Measurements from ENCODE around the gene GATA6. TPM values are rescaled to one million over a fixed set of nuclear protein-coding genes. Genes with fewer than 3 reads are reported as not detected.

The GATA6 gene
- total RNA-seq, 1 experiment from 2014 or later = 3.3 TPM

GRCh38 chr18:22200611-22201225, 31.3 kb downstream of the GATA6 start:
- POLR2A ChIA-PET = no interaction called here
- BruUV-seq (replicated peaks) = no TSS peak

More at GRCh38 chr18:22200611-22201225, 31.3 kb downstream of the GATA6 start:
- Histone ChIP-seq H3K36me3 (ENCODE audit: control insufficient read depth in 1 of 2, insufficient read depth in 2 of 2, low read length in 2 of 2) (peaks cover 0 to 12% of the 10 kb centered on the region in 2 experiments; a peak in 2 of 4 replicates), H2AFZ (ENCODE audit: low read depth, low read length, poor library complexity, severe bottlenecking) (no peak overlapping the region), H3K9ac (ENCODE audit: low read length) (no peak overlapping the region), H3K4me2 (ENCODE audit: low read length) (no peak overlapping the region), H3K9me2 (ENCODE audit: insufficient read depth) (no peaks in the 10 kb centered on the region), H3K9me3 (ENCODE audit: control insufficient read depth in 1 of 2, insufficient read depth in 1 of 2, low read depth in 1 of 2, low read length in 2 of 2) (no peaks in the 10 kb centered on the region), H3K79me2 (ENCODE audit: insufficient read depth, low read length) (no peaks in the 10 kb centered on the region), H3K4me3 (replicated peaks in 1 of 2; ENCODE audit: low read depth in 1 of 2, low read length in 2 of 2) (no peak overlapping the region), H3K27me3 (ENCODE audit: insufficient read depth, low read length) (no peaks in the 10 kb centered on the region), H4K20me1 (ENCODE audit: insufficient read depth) (no peaks in the 10 kb centered on the region), H3K27ac (ENCODE audit: low read depth, low read length) (no peak overlapping the region), H3K4me1 (ENCODE audit: control insufficient read depth in 1 of 2, insufficient read depth in 2 of 2, low read length in 2 of 2) (no peaks in the 10 kb centered on the region)
- ChIA-PET CTCF (no interaction called here), RAD21 (ENCODE audit: low non-redundant PET in 1 of 2, low total read pairs in 2 of 2, uncharacterized antibody in 2 of 2, unreplicated experiment in 2 of 2) (no interaction called here)
- intact Hi-C loops (cut with micrococcal nuclease) = no loop called here
- no peak for TF ChIP-seq ELF1 (IDR thresholded peaks at IDR 0.05; ENCODE audit: borderline replicate concordance, low read depth)
- no peak for TF ChIP-seq ATF3 (IDR thresholded peaks at IDR 0.05)
- no peak for TF ChIP-seq POLR2A (IDR thresholded peaks at IDR 0.05; ENCODE audit: borderline replicate concordance, extremely low read depth, insufficient read depth, insufficient read length)
- TF ChIP-seq SRF (IDR thresholded peaks at IDR 0.05; ENCODE audit: low read depth) = no peak
- no peak for TF ChIP-seq SIN3A (IDR thresholded peaks at IDR 0.05; ENCODE audit: low read depth)
- TF ChIP-seq YY1 (IDR thresholded peaks at IDR 0.05; ENCODE audit: extremely low read depth, insufficient replicate concordance, low read depth, low read length) = no peak
- TF ChIP-seq CEBPB (IDR thresholded peaks at IDR 0.05; ENCODE audit: low read depth) = no peak
- no peak for TF ChIP-seq FOSL1 (IDR thresholded peaks at IDR 0.05; ENCODE audit: low read depth)
- TF ChIP-seq POLR2AphosphoS5 (IDR thresholded peaks at IDR 0.05; ENCODE audit: low read depth, low read length) = no peak
- TF ChIP-seq SP1 (IDR thresholded peaks at IDR 0.05; ENCODE audit: low read depth) = no peak
- TF ChIP-seq REST (IDR thresholded peaks at IDR 0.05; ENCODE audit: low read depth) = no peak
- DNase-seq (ENCODE audit: low read depth, low spot score) (no peak), ATAC-seq (no peak)

All from HCT116 (cell line).